Measurements from ENCODE around the gene TRIM29.

TRIM29 gene

DNA sequence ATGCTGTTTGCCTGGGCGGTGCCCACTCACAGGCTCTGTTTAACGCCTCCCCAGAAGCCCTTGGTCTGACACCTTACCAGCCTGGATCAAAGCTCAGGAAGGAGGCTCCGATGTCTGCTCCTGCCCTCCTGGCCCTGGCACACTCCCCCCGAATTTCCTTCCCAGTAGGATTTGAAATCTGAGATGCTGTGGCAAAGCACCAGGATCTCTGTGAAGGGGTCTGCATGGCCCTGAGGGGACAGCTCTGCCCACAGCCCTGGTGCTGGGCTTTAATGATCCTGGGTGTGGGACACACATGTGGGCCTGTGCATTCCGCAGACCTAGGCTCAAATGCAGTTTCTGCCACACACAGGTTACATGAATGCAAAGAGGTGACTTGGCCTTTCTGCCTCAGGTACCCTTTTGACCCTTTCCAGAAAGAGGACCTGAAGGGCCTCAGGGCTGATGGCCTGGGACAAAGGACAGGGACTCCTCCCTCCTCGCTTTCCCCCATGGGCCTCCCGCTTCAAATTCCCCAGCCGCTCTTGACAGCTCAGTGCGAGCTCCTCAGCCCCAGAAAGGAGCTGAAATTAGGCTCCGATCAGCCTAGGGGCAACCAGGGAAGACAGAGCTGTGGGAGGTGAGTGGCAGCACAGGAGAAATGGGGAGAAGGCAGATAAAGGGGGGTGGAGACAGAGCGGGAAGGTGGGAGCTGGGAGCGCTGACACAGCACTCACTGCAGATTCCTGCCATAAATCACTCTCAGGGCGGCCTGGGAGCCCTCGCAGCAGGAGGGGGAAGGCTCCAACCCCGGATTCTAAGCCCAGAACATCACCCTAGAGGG is 41.3 kb downstream of the TRIM29 start:
- no peak for DNase-seq

DNA sequence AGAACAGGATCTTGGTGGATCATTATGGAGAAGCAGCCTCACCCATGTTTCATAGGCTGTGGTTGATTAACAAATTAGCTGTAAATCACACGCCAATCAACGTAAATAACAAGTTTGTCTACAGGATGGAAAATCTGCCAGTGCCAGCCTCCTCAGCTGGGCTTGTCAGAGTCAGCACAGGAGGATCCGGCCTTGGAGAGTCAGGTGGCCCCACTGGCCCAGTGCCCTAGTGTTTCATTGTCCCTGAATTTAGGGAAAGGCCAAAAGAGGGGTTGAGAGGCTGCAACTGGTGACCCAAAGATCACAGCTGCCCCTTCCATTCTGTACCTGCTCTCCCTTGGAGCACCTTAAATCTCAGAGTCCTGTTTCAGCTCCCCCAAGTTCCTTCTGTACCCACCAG is 42.4 kb downstream of the TRIM29 start:
- DNase-seq, result no peak

- DNase-seq, result no peak
Observed at GRCh38 chr11:120091701-120092100, 46.2 kb downstream of the TRIM29 start.

DNA sequence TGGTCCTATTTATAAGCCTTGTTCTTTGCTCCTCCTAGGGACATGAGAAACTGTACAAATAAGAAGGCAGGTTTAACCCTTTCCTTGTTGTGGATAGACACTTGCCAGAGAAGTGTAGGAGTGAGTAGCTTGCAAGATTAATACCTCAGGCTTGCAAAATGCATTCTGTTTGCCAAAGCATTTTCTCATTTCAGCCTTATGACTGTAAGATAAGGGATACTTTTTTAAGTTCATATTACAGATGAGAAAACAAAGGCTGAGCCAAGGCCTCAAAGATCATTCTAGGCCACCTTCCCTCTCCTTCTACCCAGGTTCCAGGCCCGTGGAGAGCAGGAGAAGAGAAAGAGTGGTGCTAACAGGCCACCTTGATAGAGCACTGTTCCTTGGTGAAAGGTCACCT is 46.8 kb downstream of the TRIM29 start:
- DNase-seq, result no peak

DNA sequence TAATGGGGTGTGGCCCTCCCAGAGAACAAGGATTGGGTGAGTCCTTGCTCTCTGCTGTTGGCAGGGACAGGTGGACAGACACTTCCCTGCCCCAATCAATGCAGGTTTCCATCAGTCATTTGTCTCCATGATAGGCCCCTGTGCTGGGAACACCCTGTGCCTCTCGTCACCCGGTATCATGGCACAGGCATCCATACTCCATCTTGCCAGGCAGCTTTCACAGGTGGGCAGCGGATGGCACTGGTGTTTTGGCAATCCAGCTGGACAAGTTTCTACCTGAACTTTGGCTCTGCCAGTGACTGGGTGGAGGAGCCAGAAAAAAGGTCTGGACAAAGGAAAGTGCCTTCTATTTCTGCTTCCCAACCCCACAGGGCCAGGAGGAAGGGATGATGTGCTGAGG is 47.5 kb downstream of the TRIM29 start:
- DNase-seq, result no peak

- no peak for DNase-seq
Observed at GRCh38 chr11:120089036-120090001, 48.6 kb downstream of the TRIM29 start.

DNA sequence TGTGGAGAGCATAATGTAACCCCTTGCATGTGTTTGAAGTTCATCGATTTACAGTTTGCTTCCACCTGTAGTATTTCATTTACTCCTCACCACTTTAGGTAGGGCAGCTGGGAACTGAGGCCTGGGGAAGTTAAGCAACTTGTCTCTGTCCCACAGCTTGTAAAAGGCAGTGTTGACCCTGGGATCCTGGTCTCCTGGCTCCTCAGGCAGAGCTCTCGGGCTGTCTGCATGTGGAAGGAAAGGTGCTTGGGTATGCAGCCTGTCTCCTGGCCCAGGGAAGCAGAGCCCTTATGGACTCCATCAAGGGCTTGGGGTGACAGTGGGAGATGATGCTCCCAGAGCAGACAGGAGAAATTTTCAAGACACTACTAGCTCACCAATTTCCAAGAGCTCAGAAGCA is 49.9 kb downstream of the TRIM29 start:
- DNase-seq, result no peak

DNA sequence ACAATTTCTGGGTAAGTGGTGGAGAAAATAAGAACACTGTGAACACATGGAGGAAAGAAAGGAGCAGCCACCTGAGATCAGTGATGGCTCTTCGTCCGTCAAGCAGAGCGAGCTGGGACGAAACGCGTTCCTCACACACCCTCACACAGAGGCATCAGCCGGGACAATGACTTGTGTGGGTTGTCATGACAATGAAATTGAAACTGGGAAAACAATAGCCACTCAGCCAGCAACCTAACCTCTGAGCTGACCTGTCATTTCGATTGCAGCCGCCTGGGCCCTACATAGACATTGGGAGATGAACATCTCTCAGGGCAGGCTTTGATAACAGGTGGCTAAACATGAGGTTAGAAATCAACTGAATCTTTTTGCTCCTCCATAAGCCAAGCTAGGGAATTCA is 51.3 kb downstream of the TRIM29 start:
- no peak for DNase-seq

- peak; percentile 33 for DNase-seq
Observed at GRCh38 chr11:120079750-120080610, 57.9 kb downstream of the TRIM29 start.

GRCh38 chr11:120078397-120078796 is 59.5 kb downstream of the TRIM29 start:
- no peak for DNase-seq

- no peak for DNase-seq
Observed at GRCh38 chr11:120074076-120074475, 63.8 kb downstream of the TRIM29 start.

- no peak for DNase-seq
Observed at GRCh38 chr11:120073196-120073595, 64.7 kb downstream of the TRIM29 start.

DNA sequence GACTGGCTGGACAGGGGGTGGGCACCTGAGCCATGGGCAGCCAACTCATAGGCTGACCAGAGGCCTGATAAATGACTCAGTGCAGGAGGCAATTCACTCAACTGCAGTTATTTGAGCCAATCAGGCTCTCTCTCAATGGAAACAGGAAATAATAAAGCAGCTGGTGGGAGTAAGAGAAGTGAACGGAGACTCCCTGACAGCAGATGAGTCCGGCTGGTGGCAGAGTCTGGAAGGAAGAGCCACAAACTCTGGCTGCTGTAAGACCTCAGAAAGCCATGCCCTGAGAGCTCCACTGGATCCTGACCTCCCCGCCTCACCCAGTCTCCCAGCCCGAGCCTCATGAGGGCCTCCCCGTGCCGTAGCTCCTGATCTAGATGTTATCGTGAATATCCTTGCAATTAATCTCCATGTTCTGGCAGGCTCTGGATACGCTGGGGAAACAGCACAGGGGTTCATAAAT is 69.8 kb downstream of the TRIM29 start:
- peak; percentile 9 for DNase-seq

GRCh38 chr11:120067438-120068113 is 70.3 kb downstream of the TRIM29 start:
- DNase-seq, result no peak

DNA sequence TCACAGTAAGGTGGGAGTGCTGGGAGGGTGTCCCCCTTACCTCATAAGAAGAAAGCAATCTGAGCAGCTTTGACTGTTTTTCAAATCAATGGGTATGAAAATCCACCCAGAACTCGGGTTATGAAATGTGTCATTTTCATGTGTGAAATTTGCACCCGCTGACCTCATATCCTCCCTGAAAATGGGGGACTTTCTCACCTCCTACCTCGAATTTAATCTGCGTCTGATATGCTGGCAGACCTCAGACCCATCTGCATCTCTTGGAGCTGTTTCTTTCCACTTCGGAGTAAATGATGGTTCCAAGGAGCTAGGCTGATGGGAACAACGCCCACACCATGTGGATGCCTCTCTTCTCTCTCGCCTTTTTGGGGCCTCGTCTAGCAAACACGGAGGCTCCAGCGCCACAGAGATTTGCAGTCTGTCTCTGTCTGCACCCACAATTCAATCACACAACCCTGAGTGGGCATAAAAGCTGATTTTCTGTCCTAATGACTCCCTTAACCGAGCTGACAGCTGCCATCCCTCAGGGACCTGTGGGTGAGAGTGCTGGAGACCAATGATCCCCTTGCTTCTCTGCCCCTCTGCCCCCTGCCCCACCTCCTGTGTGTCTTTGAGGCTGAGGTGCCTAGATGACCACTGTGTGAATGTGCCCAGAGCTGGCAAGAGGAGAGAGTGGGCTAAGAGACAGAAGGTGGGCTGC is 71.0 kb downstream of the TRIM29 start:
- no peak for DNase-seq

- DNase-seq, result no peak
Observed at GRCh38 chr11:120065876-120066275, 72.0 kb downstream of the TRIM29 start.

- no peak for DNase-seq
Observed at GRCh38 chr11:120065176-120065575, 72.7 kb downstream of the TRIM29 start.

GRCh38 chr11:120064341-120064740 is 73.6 kb downstream of the TRIM29 start:
- DNase-seq, result no peak

- DNase-seq, result no peak
Observed at GRCh38 chr11:120063686-120064340, 74.1 kb downstream of the TRIM29 start.

DNA sequence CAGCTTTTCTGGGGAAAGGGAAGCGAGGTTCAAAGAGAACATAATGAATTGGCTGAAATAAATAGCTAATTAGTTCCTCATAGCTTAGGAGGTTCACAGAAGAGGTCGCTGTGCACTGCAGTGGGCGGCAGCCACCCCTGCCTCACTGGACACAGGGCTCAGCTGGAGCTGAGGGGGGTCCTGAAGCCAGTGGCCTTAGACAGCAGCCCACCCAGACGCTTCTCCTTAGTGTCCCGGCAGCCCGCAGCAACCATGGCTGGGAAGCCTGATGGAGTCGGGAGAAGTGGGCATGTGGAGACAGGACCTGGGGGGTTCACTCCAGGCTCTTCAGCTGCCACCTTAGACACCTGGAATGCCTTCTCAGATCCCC is 75.4 kb downstream of the TRIM29 start:
- no peak for DNase-seq
